Measurements from ENCODE around the gene CAV2.

CAV2 gene

GRCh38 chr7:116515584-116515983 lies 16.0 kb downstream of the CAV2 start:
- TF ChIP-seq POLR2AphosphoS5 (IDR thresholded peaks at IDR 0.05; ENCODE audit: low read depth, low read length) (no peak), TAF1 (IDR thresholded peaks at IDR 0.05; ENCODE audit: borderline replicate concordance, insufficient read depth, low read length) (no peak), REST (IDR thresholded peaks at IDR 0.05; ENCODE audit: insufficient read depth in 1 of 2, low read depth in 2 of 2, low read length in 2 of 2) (no peak), FOXP2 (optimal IDR thresholded peaks at IDR 0.05; ENCODE audit: borderline replicate concordance, extremely low read depth, extremely low read length, insufficient read depth) (no peak), SIN3A (IDR thresholded peaks at IDR 0.05; ENCODE audit: borderline replicate concordance, insufficient read depth, low read length) (no peak)

GRCh38 chr7:116516324-116516723 lies 16.8 kb downstream of the CAV2 start:
- no peak for TF ChIP-seq SIN3A (IDR thresholded peaks at IDR 0.05; ENCODE audit: borderline replicate concordance, insufficient read depth, low read length)
- no peak for TF ChIP-seq REST (IDR thresholded peaks at IDR 0.05; ENCODE audit: insufficient read depth in 1 of 2, low read depth in 2 of 2, low read length in 2 of 2)
- TF ChIP-seq TAF1 (IDR thresholded peaks at IDR 0.05; ENCODE audit: borderline replicate concordance, insufficient read depth, low read length), result no peak
- no peak for TF ChIP-seq FOXP2 (optimal IDR thresholded peaks at IDR 0.05; ENCODE audit: borderline replicate concordance, extremely low read depth, extremely low read length, insufficient read depth)

GRCh38 chr7:116517626-116518025 lies 18.1 kb downstream of the CAV2 start:
- TF ChIP-seq FOXP2 (optimal IDR thresholded peaks at IDR 0.05; ENCODE audit: borderline replicate concordance, extremely low read depth, extremely low read length, insufficient read depth) (no peak), REST (IDR thresholded peaks at IDR 0.05; ENCODE audit: insufficient read depth in 1 of 2, low read depth in 2 of 2, low read length in 2 of 2) (no peak), SIN3A (IDR thresholded peaks at IDR 0.05; ENCODE audit: borderline replicate concordance, insufficient read depth, low read length) (no peak), POLR2AphosphoS5 (IDR thresholded peaks at IDR 0.05; ENCODE audit: low read depth, low read length) (no peak), TAF1 (IDR thresholded peaks at IDR 0.05; ENCODE audit: borderline replicate concordance, insufficient read depth, low read length) (no peak)

- TF ChIP-seq POLR2AphosphoS5 (IDR thresholded peaks at IDR 0.05; ENCODE audit: low read depth, low read length) (no peak), SIN3A (IDR thresholded peaks at IDR 0.05; ENCODE audit: borderline replicate concordance, insufficient read depth, low read length) (no peak), TAF1 (IDR thresholded peaks at IDR 0.05; ENCODE audit: borderline replicate concordance, insufficient read depth, low read length) (no peak), REST (IDR thresholded peaks at IDR 0.05; ENCODE audit: insufficient read depth in 1 of 2, low read depth in 2 of 2, low read length in 2 of 2) (no peak)
These were observed 19.4 kb downstream of the CAV2 start for GRCh38 chr7:116518961-116519360.

GRCh38 chr7:116521046-116521664 lies 21.6 kb downstream of the CAV2 start:
- no peak for TF ChIP-seq TAF1 (IDR thresholded peaks at IDR 0.05; ENCODE audit: borderline replicate concordance, insufficient read depth, low read length)
- TF ChIP-seq SIN3A (IDR thresholded peaks at IDR 0.05; ENCODE audit: borderline replicate concordance, insufficient read depth, low read length), result no peak
- no peak for TF ChIP-seq REST (IDR thresholded peaks at IDR 0.05; ENCODE audit: insufficient read depth in 1 of 2, low read depth in 2 of 2, low read length in 2 of 2)
- TF ChIP-seq FOXP2 (optimal IDR thresholded peaks at IDR 0.05; ENCODE audit: borderline replicate concordance, extremely low read depth, extremely low read length, insufficient read depth), result no peak
- no peak for TF ChIP-seq POLR2AphosphoS5 (IDR thresholded peaks at IDR 0.05; ENCODE audit: low read depth, low read length)

Measured in PFSK-1 (cell line).